ENCODE measurements around the gene RNMT. TPM values are rescaled to one million over a fixed set of nuclear protein-coding genes. Genes with fewer than 3 reads are reported as not detected.
"Not testable (repeated sequence)": the region's sequence is repeated elsewhere in the genome, so short reads cannot be mapped to it uniquely, and the experiment has no call there.

RNMT gene
- total and polyA plus RNA-seq, 8 donors, result 5.3 to 16.0 (median 13.4) TPM

DNA sequence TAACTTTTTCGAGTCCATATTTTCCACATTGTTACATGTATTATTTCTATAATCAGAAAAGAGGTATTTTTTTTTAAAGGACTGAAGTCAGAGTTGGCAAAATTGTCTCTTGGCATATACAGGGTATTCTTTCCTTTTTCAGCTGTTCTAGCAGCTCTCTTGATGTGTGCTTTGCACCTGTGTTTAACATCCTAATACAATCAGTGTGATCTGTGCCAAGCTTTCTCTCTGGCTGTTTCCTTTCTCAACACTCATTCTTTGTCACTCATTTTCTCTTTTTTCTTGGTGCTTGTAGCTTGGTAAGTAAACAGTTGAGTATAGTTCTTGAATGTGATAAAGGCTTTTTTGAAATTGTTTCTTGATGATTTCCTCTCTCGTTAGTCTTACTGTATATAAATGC lies 9.2 kb downstream of the RNMT start:
- TF ChIP-seq, protein P1, sequence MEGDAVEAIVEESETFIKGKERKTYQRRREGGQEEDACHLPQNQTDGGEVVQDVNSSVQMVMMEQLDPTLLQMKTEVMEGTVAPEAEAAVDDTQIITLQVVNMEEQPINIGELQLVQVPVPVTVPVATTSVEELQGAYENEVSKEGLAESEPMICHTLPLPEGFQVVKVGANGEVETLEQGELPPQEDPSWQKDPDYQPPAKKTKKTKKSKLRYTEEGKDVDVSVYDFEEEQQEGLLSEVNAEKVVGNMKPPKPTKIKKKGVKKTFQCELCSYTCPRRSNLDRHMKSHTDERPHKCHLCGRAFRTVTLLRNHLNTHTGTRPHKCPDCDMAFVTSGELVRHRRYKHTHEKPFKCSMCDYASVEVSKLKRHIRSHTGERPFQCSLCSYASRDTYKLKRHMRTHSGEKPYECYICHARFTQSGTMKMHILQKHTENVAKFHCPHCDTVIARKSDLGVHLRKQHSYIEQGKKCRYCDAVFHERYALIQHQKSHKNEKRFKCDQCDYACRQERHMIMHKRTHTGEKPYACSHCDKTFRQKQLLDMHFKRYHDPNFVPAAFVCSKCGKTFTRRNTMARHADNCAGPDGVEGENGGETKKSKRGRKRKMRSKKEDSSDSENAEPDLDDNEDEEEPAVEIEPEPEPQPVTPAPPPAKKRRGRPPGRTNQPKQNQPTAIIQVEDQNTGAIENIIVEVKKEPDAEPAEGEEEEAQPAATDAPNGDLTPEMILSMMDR (IDR thresholded peaks at IDR 0.05), result no peak
- FAIRE-seq (no peak), DNase-seq (no peak), ATAC-seq (no peak)
- Histone ChIP-seq H3K27me3 (no peaks in the 10 kb centered on the region), H3K4me3 (no peak overlapping the region), H3K36me3 (peaks cover 0 to 43% (median 12%) of the 10 kb centered on the region in 3 donors), H3K9me3 (no peaks in the 10 kb centered on the region), H3K27ac (no peak overlapping the region), H3K4me1 (no peaks in the 10 kb centered on the region)
- 88 to 95% methylated on average over 2 of the region's 2 CpGs for WGBS, 2 donors
- intact Hi-C loops (cut with DNase I), result no loop called here

DNA sequence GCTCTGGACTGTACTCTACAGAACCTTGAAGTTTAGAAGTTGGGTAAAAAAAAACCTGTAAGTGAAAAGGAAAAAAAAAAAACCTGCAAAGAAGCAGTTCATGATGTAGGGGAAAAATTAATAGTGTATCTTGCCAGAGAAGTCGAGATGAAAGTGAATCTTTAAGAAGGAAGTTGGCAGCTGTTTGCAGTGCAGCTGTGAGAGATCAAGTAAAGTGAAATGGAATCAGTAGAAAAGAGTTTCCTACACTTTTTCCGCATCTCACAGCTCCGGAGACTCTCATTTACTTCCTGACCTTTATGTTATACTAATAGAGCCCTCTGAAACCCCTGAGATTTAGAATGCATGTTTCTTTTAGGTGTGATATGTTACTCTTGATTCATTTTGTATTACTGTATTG lies 19.2 kb downstream of the RNMT start:
- TF ChIP-seq, protein P1 (IDR thresholded peaks at IDR 0.05), result no peak
- Histone ChIP-seq H3K4me3 (no peak overlapping the region), H3K9me3 (no peaks in the 10 kb centered on the region), H3K27me3 (no peaks in the 10 kb centered on the region), H3K27ac (no peak overlapping the region), H3K4me1 (no peaks in the 10 kb centered on the region), H3K36me3 (peaks cover 0 to 54% (median 8%) of the 10 kb centered on the region in 3 donors)
- intact Hi-C loops (cut with DNase I), result no loop called here
- WGBS, 2 donors, result 78 to 80% methylated on average over 3 of the region's 3 CpGs
- FAIRE-seq (no peak), ATAC-seq (no peak), DNase-seq (no peak)

DNA sequence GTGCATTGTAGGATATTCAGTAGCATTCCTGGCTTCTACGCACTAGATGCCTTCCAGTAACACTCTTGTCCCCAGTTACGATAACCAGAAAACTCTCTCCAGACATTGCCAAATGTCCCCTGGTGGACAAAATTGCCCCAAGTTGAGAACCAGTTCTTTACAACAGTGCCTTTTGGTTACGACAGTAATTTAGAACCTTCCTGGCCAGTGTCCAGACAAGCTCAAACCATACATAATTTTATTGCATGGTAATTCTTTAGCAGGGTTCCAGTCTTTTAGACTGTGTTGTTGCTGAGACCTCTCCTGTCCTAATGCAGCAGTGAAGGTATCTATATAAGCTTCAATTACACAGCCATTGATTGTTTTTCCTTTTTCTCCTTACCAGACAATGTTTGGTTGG lies 20.2 kb downstream of the RNMT start:
- H3K4me1 ChIP-seq, result no peaks in the 10 kb centered on the region
- H3K27ac ChIP-seq, result no peak overlapping the region
- WGBS, 2 donors, result 95 to 96% methylated on average over 3 of the region's 3 CpGs
- intact Hi-C loops (cut with DNase I), result no loop called here
- no peak overlapping the region for H3K4me3 ChIP-seq
- no peak for FAIRE-seq
- H3K36me3 ChIP-seq, result peaks cover 0 to 46% (median 8%) of the 10 kb centered on the region in 3 donors
- ATAC-seq, result no peak
- TF ChIP-seq, protein P1 (IDR thresholded peaks at IDR 0.05), result no peak
- H3K27me3 ChIP-seq, result no peaks in the 10 kb centered on the region
- DNase-seq, result no peak
- H3K9me3 ChIP-seq, result no peaks in the 10 kb centered on the region

DNA sequence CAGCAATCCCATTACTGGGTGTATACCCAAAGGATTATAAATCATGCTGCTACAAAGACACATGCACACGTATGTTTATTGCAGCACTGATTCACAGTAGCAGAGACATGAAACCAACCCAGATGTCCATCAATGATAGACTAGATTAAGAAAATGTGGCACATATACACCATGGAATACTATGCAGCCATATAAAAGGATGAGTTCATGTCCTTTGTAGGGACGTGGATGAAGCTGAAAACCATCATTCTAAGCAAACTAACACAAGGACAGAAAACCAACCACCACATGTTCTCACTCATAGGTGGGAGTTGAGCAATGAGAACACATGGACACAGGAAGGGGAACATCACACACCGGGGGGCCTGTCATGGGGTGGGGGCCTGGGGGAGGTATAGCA lies 25.1 kb downstream of the RNMT start:
- FAIRE-seq; H3K9me3 ChIP-seq; H3K4me1 ChIP-seq; DNase-seq; H3K27me3 ChIP-seq; H3K27ac ChIP-seq; H3K4me3 ChIP-seq; ATAC-seq; intact Hi-C loops (cut with DNase I): not testable (repeated sequence)
- peaks cover 3 to 55% (median 17%) of the 10 kb centered on the region in 3 donors for H3K36me3 ChIP-seq
- WGBS, 2 donors, result 97 to 98% methylated on average over 3 of the region's 3 CpGs

DNA sequence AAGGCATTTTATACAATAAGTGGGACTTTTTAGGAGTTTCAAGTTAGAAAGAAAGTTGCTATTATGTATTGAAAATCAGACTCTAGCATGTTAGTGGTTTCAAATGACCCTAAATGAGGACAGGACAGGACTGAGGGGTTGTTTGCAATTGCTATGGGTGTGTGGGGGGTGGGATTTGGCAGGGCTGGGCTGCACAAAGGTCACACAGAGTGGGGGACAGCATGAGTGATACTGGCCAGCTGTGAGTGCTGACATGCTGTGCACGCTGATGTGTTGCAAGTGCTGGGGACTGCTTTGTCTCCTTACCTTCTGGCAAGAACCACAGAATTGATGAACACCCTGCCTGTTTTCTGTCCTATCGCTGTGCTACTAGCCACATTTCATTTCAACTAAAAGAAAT lies 29.8 kb downstream of the RNMT start:
- no peaks in the 10 kb centered on the region for H3K4me1 ChIP-seq
- intact Hi-C loops (cut with DNase I), result no loop called here
- no peaks in the 10 kb centered on the region for H3K9me3 ChIP-seq
- TF ChIP-seq, protein P1 (IDR thresholded peaks at IDR 0.05), result no peak
- H3K36me3 ChIP-seq, result peaks cover 3 to 38% (median 9%) of the 10 kb centered on the region in 3 donors
- ATAC-seq (no peak), DNase-seq (no peak), FAIRE-seq (no peak)
- H3K27ac ChIP-seq, result no peak overlapping the region
- WGBS, 2 donors, result 96 to 98% methylated on average over 2 of the region's 2 CpGs
- H3K4me3 ChIP-seq, result no peak overlapping the region
- no peaks in the 10 kb centered on the region for H3K27me3 ChIP-seq

All from pancreas (tissue), 10 donors.